ENCODE measurements around the gene SELENOH.

SELENOH gene

GRCh38 chr11:57751176-57751575 is 9.9 kb downstream of the SELENOH start:
- DNase-seq = no peak

GRCh38 chr11:57751676-57752253 is 10.5 kb downstream of the SELENOH start, which contains the start of gene BTBD18:
Gene BTBD18 (minus strand): TSS chr11:57751819. CDS start chr11:57751188, 631 bp downstream.
- DNase-seq = peak; percentile 10

- no peak for DNase-seq
These were observed 11.7 kb downstream of the SELENOH start for GRCh38 chr11:57752954-57753353.

GRCh38 chr11:57758174-57758573 is 16.9 kb downstream of the SELENOH start:
- no peak for DNase-seq

GRCh38 chr11:57761301-57762234 is 20.3 kb downstream of the SELENOH start, which contains the start of gene CTNND1:
Gene CTNND1 (plus strand): TSS chr11:57761802. CDS start chr11:57791479, 29,677 bp downstream.
- peak; percentile 96 for DNase-seq

GRCh38 chr11:57762235-57762861 is 21.1 kb downstream of the SELENOH start:
- peak; percentile 44 for DNase-seq

GRCh38 chr11:57763568-57763967 is 22.3 kb downstream of the SELENOH start:
- DNase-seq = peak; percentile 56

GRCh38 chr11:57764021-57764420 is 22.7 kb downstream of the SELENOH start:
- DNase-seq = no peak

GRCh38 chr11:57764566-57764965 is 23.3 kb downstream of the SELENOH start:
- peak; percentile 69 for DNase-seq

- DNase-seq = peak; percentile 69
These were observed 23.7 kb downstream of the SELENOH start for GRCh38 chr11:57764972-57765371.

GRCh38 chr11:57770793-57771192 is 29.5 kb downstream of the SELENOH start:
- DNase-seq = no peak

GRCh38 chr11:57771365-57771764 is 30.1 kb downstream of the SELENOH start:
- no peak for DNase-seq

GRCh38 chr11:57772562-57772961 is 31.3 kb downstream of the SELENOH start:
- DNase-seq = no peak

- DNase-seq = no peak
These were observed 31.8 kb downstream of the SELENOH start for GRCh38 chr11:57773026-57773598.

- no peak for DNase-seq
These were observed 34.2 kb downstream of the SELENOH start for GRCh38 chr11:57775491-57775890.

GRCh38 chr11:57776031-57776521 is 34.8 kb downstream of the SELENOH start:
- DNase-seq = no peak

- no peak for DNase-seq
These were observed 35.4 kb downstream of the SELENOH start for GRCh38 chr11:57776577-57777210.

GRCh38 chr11:57777969-57778317 is 36.7 kb downstream of the SELENOH start:
- peak; percentile 22 for DNase-seq

GRCh38 chr11:57778318-57779037 is 37.2 kb downstream of the SELENOH start:
- DNase-seq = peak; percentile 38

- no peak for DNase-seq
These were observed 38.0 kb downstream of the SELENOH start for GRCh38 chr11:57779276-57779675.

- no peak for DNase-seq
These were observed 40.2 kb downstream of the SELENOH start for GRCh38 chr11:57781529-57781943.

- DNase-seq = no peak
These were observed 43.8 kb downstream of the SELENOH start for GRCh38 chr11:57785072-57785471.
